ENCODE data around the gene MINAR1. TPM values are rescaled to one million over a fixed set of nuclear protein-coding genes. Genes with fewer than 3 reads are reported as not detected.

Gene MINAR1
- total RNA-seq, result 0.42 and 0.46 TPM in 2 replicates

- intact Hi-C loops (cut with micrococcal nuclease), result no loop called here
- ATAC-seq (ENCODE audit: low read depth), result no peak
- H3K36me3 Mint-ChIP-seq (ENCODE audit: low read depth), result no peaks in the 10 kb centered on the region
- no peak for TF ChIP-seq CTCF (IDR thresholded peaks at IDR 0.05)
- H3K27me3 Mint-ChIP-seq, result peaks cover 71% of the 10 kb centered on the region
- ChIA-PET CTCF (no interaction called here), POLR2A (no interaction called here)
- peaks cover 7% of the 10 kb centered on the region for H3K4me1 Mint-ChIP-seq
- DNase-seq, result no peak
- H3K27ac Mint-ChIP-seq, result no peak within 1 kb of the TSS
- H3K9me3 Mint-ChIP-seq, result no peaks in the 10 kb centered on the region
- peak within 1 kb of the TSS; percentile 13 for H3K4me3 Mint-ChIP-seq
These were observed at the start of gene MINAR1 for GRCh38 chr15:79431636-79432344. Gene MINAR1 (plus strand): TSS chr15:79432336. CDS start chr15:79456148, 23,812 bp downstream.

GRCh38 chr15:79394231-79394630 lies 37.9 kb upstream of the MINAR1 start:
- no peaks in the 10 kb centered on the region for H3K4me1 Mint-ChIP-seq
- intact Hi-C loops (cut with micrococcal nuclease), result no loop called here
- CTCF ChIA-PET, result no interaction called here
- POLR2A ChIA-PET, result no interaction called here
- H3K4me3 Mint-ChIP-seq, result no peak overlapping the region
- H3K36me3 Mint-ChIP-seq (ENCODE audit: low read depth), result peaks cover 7% of the 10 kb centered on the region
- no peak for TF ChIP-seq CTCF (IDR thresholded peaks at IDR 0.05)
- H3K27me3 Mint-ChIP-seq, result no peaks in the 10 kb centered on the region
- ATAC-seq (ENCODE audit: low read depth) (no peak), DNase-seq (no peak)
- H3K9me3 Mint-ChIP-seq, result peaks cover 8% of the 10 kb centered on the region
- H3K27ac Mint-ChIP-seq, result no peak overlapping the region

GRCh38 chr15:79396850-79397249 lies 35.3 kb upstream of the MINAR1 start:
- intact Hi-C loops (cut with micrococcal nuclease), result no loop called here
- no peak for TF ChIP-seq CTCF (IDR thresholded peaks at IDR 0.05)
- CTCF ChIA-PET, result no interaction called here
- Mint-ChIP-seq H3K4me1 (no peaks in the 10 kb centered on the region), H3K9me3 (peaks cover 2% of the 10 kb centered on the region), H3K27ac (no peak overlapping the region), H3K36me3 (ENCODE audit: low read depth) (peaks cover 7% of the 10 kb centered on the region), H3K4me3 (no peak overlapping the region), H3K27me3 (no peaks in the 10 kb centered on the region)
- DNase-seq, result no peak
- ATAC-seq (ENCODE audit: low read depth), result no peak
- POLR2A ChIA-PET, result no interaction called here

GRCh38 chr15:79397269-79397910 lies 34.7 kb upstream of the MINAR1 start:
- CTCF ChIA-PET, result no interaction called here
- Mint-ChIP-seq H3K4me3 (no peak overlapping the region), H3K36me3 (ENCODE audit: low read depth) (peaks cover 6% of the 10 kb centered on the region)

More at GRCh38 chr15:79397269-79397910, 34.7 kb upstream of the MINAR1 start:
- intact Hi-C loops (cut with micrococcal nuclease), result no loop called here
- no peak overlapping the region for H3K27ac Mint-ChIP-seq
- H3K9me3 Mint-ChIP-seq, result no peaks in the 10 kb centered on the region
- no peak for TF ChIP-seq CTCF (IDR thresholded peaks at IDR 0.05)
- POLR2A ChIA-PET, result no interaction called here
- no peaks in the 10 kb centered on the region for H3K4me1 Mint-ChIP-seq
- DNase-seq (no peak), ATAC-seq (ENCODE audit: low read depth) (no peak)
- H3K27me3 Mint-ChIP-seq, result no peaks in the 10 kb centered on the region
